Measurements from ENCODE around the gene PHLDA3. TPM values are rescaled to one million over a fixed set of nuclear protein-coding genes. Genes with fewer than 3 reads are reported as not detected.

The PHLDA3 gene
- total RNA-seq, 1 donor from 2014 or later: 21.1 TPM

- TF ChIP-seq CTCF (IDR thresholded peaks at IDR 0.05; ENCODE audit: borderline replicate concordance): no peak
- H3K27me3 ChIP-seq (ENCODE audit: low read depth): no peaks in the 10 kb centered on the region
- peak overlapping the region; percentile 93 for H3K27ac ChIP-seq (replicated peaks)
- H3K36me3 ChIP-seq: no peaks in the 10 kb centered on the region
- H3K9me3 ChIP-seq (replicated peaks): no peaks in the 10 kb centered on the region
- intact Hi-C loops (cut with micrococcal nuclease): no loop called here
- no peak overlapping the region for H3K4me3 ChIP-seq
- H3K4me1 ChIP-seq: peaks cover 97% of the 10 kb centered on the region
- DNase-seq: no peak
Measured at GRCh38 chr1:201502511-201502857, 33.5 kb upstream of the PHLDA3 start.

- Histone ChIP-seq H3K27me3 (ENCODE audit: low read depth) (no peaks in the 10 kb centered on the region), H3K9me3 (replicated peaks) (no peaks in the 10 kb centered on the region), H3K4me1 (peaks cover 95% of the 10 kb centered on the region), H3K4me3 (no peak overlapping the region), H3K36me3 (no peaks in the 10 kb centered on the region), H3K27ac (replicated peaks) (peak overlapping the region; percentile 93)
- no peak for TF ChIP-seq CTCF (IDR thresholded peaks at IDR 0.05; ENCODE audit: borderline replicate concordance)
- intact Hi-C loops (cut with micrococcal nuclease): no loop called here
- no peak for DNase-seq
Measured at GRCh38 chr1:201501812-201502510, 33.0 kb upstream of the PHLDA3 start.

GRCh38 chr1:201501144-201501543 is 32.2 kb upstream of the PHLDA3 start:
- H3K36me3 ChIP-seq: no peaks in the 10 kb centered on the region
- TF ChIP-seq CTCF (IDR thresholded peaks at IDR 0.05; ENCODE audit: borderline replicate concordance): no peak
- peak overlapping the region; percentile 88 for H3K27ac ChIP-seq (replicated peaks)
- H3K4me1 ChIP-seq: peaks cover 96% of the 10 kb centered on the region
- intact Hi-C loops (cut with micrococcal nuclease): no loop called here
- H3K4me3 ChIP-seq: no peak overlapping the region
- H3K9me3 ChIP-seq (replicated peaks): no peaks in the 10 kb centered on the region
- H3K27me3 ChIP-seq (ENCODE audit: low read depth): no peaks in the 10 kb centered on the region
- DNase-seq: no peak

GRCh38 chr1:201500670-201501120 is 31.7 kb upstream of the PHLDA3 start:
- H3K9me3 ChIP-seq (replicated peaks): no peaks in the 10 kb centered on the region
- H3K36me3 ChIP-seq: no peaks in the 10 kb centered on the region
- peaks cover 96% of the 10 kb centered on the region for H3K4me1 ChIP-seq
- intact Hi-C loops (cut with micrococcal nuclease): no loop called here
- no peak for TF ChIP-seq CTCF (IDR thresholded peaks at IDR 0.05; ENCODE audit: borderline replicate concordance)
- no peak for DNase-seq
- H3K4me3 ChIP-seq: no peak overlapping the region
- H3K27me3 ChIP-seq (ENCODE audit: low read depth): no peaks in the 10 kb centered on the region
- H3K27ac ChIP-seq (replicated peaks): peak overlapping the region; percentile 88

- intact Hi-C loops (cut with micrococcal nuclease): no loop called here
- Histone ChIP-seq H3K36me3 (peaks cover 4% of the 10 kb centered on the region), H3K27ac (replicated peaks) (peak overlapping the region; percentile 88), H3K9me3 (replicated peaks) (no peaks in the 10 kb centered on the region), H3K4me3 (no peak overlapping the region), H3K27me3 (ENCODE audit: low read depth) (no peaks in the 10 kb centered on the region), H3K4me1 (peaks cover 96% of the 10 kb centered on the region)
- peak; percentile 52 for DNase-seq
- TF ChIP-seq CTCF (IDR thresholded peaks at IDR 0.05; ENCODE audit: borderline replicate concordance): no peak
Measured at GRCh38 chr1:201499795-201500669, 31.0 kb upstream of the PHLDA3 start.
